T-helper 2 cell treated with Interferon-gamma antibody and Interleukin-4, amounts not matched to agents 5 μg/mL and 100 μg/mL, for 36 hours (primary cell): Measurements from ENCODE around the gene LRRC17.

ENCODE experiments used
- DNase-seq: peaks from one replicate; pipeline ENCODE4 v3.0.0; 2021; ENCODE audit warnings: low spot score
- H3K27ac Mint-ChIP-seq: one replicate; pipeline ENCODE4 v1.8.0; 2021; ENCODE audit warnings: mild to moderate bottlenecking, mixed read lengths
- H3K27me3 Mint-ChIP-seq: one replicate; pipeline ENCODE4 v1.8.0; 2021; ENCODE audit warnings: low read depth, mixed read lengths
- H3K36me3 Mint-ChIP-seq: one replicate; pipeline ENCODE4 v1.8.0; 2021; ENCODE audit warnings: low read depth, mixed read lengths
- H3K4me1 Mint-ChIP-seq: one replicate; pipeline ENCODE4 v1.8.0; 2021; ENCODE audit warnings: low read depth, mixed read lengths
- H3K4me3 Mint-ChIP-seq: one replicate; pipeline ENCODE4 v1.8.0; 2022; ENCODE audit warnings: mild to moderate bottlenecking, moderate library complexity, mixed read lengths
- H3K9me3 Mint-ChIP-seq: one replicate; pipeline ENCODE4 v1.8.0; 2021; ENCODE audit warnings: mixed read lengths

LRRC17 gene

DNA sequence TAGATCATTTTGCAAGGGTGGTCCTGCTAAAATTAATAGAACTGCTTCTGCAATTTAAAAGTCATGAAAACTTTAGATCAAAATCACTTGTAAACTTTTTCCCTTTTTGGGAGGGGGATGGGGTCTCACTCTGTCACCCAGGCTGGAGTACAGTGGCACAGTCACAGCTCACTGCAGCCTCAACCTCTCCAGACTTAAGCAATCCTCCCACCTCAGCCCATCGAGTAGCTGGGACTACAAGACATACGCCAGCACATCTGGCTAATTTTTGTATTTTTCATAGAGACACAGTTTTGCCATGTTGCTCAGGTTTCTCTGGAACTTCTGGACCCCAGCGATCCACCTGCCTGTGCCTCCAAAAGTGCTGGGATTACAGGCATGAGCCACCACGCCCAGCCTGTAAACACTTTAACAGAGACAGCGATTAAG lies 79.7 kb downstream of the LRRC17 start:
- no peaks in the 10 kb centered on the region for H3K27me3 Mint-ChIP-seq
- H3K36me3 Mint-ChIP-seq: no peaks in the 10 kb centered on the region

GRCh38 chr7:102992938-102993717 lies 80.3 kb downstream of the LRRC17 start:
- Mint-ChIP-seq H3K4me3 (no peak overlapping the region), H3K9me3 (no peaks in the 10 kb centered on the region), H3K27ac (no peak overlapping the region), H3K36me3 (no peaks in the 10 kb centered on the region), H3K4me1 (no peaks in the 10 kb centered on the region), H3K27me3 (no peaks in the 10 kb centered on the region)
- no peak for DNase-seq

More for the DNA sequence above, 79.7 kb downstream of the LRRC17 start:
- Mint-ChIP-seq H3K27ac (no peak overlapping the region), H3K4me3 (no peak overlapping the region), H3K4me1 (no peaks in the 10 kb centered on the region), H3K9me3 (no peaks in the 10 kb centered on the region)
- no peak for DNase-seq

- H3K4me3 Mint-ChIP-seq: no peak overlapping the region
- no peak for DNase-seq
- no peak overlapping the region for H3K27ac Mint-ChIP-seq
- H3K9me3 Mint-ChIP-seq: no peaks in the 10 kb centered on the region
- H3K36me3 Mint-ChIP-seq: no peaks in the 10 kb centered on the region
- H3K4me1 Mint-ChIP-seq: no peaks in the 10 kb centered on the region
- no peaks in the 10 kb centered on the region for H3K27me3 Mint-ChIP-seq
Measured at GRCh38 chr7:102993718-102994029, 80.9 kb downstream of the LRRC17 start.

DNA sequence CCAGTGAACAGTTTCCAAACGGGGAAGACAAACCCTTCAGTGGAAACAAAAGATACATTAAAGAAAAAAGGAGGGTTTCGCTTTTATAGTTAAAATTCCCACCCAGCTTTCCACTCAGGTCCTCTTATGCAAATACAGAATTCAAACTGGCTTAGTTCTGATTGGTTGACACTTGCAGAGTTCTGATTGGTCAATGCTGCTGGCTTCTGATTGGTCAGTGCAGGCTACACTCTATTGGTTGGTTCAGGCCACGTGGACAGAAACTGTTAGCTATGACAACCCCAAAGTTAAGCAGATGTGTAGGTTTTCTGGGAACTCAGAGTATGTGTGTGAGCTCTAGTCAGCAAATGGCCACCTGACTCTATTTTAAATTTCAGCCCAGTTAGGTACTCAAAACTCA lies 81.8 kb downstream of the LRRC17 start:
- Mint-ChIP-seq H3K27ac (no peak overlapping the region), H3K4me1 (no peaks in the 10 kb centered on the region), H3K9me3 (no peaks in the 10 kb centered on the region), H3K4me3 (no peak overlapping the region), H3K36me3 (no peaks in the 10 kb centered on the region), H3K27me3 (peaks cover 2% of the 10 kb centered on the region)
- DNase-seq: no peak
